Heart left ventricle (tissue), 16 donors: Measurements from ENCODE around the gene TBX10. TPM values are rescaled to one million over a fixed set of nuclear protein-coding genes. Genes with fewer than 3 reads are reported as not detected.

Experiments
- ATAC-seq, 4 donors: fragments of 200-7000 bp; cut with Tn5 transposase; one replicate each; pipeline ENCODE4 v1.9.1; 2020 to 2022; ENCODE audit warnings: moderate library complexity in 4 of 4, mild to moderate bottlenecking in 3 of 4, moderate number of reproducible peaks in 1 of 4
- DNase-seq, 5 donors: peaks; one replicate each; pipeline ENCODE4 v3.0.0-alpha.2; 2020
- H3K27ac ChIP-seq, 12 donors: fragments of 200-600 bp; sonication (generic) in 4 of 12; one replicate each; pipeline versions ENCODE4 v1.5.0 to v1.8.0; 2016 to 2022; ENCODE audit warnings: mild to moderate bottlenecking in 2 of 12
- H3K27me3 ChIP-seq, 9 donors: fragments of 200-600 bp; sonication (generic) in 2 of 9; one replicate each; pipeline versions ENCODE4 v1.5.1 to v1.8.0; 2016 to 2022; ENCODE audit warnings: mild to moderate bottlenecking in 3 of 9
- H3K36me3 ChIP-seq, 9 donors: fragments of 200-600 bp; sonication (generic) in 2 of 9; one replicate each; pipeline versions ENCODE4 v1.5.0 to v1.8.0; 2018 to 2022; ENCODE audit warnings: mild to moderate bottlenecking in 2 of 9
- H3K4me1 ChIP-seq, 12 donors: fragments of 200-600 bp; sonication (generic) in 4 of 12; one replicate each; pipeline versions ENCODE4 v1.5.0 to v1.8.0; 2016 to 2022; ENCODE audit warnings: mild to moderate bottlenecking in 3 of 12
- H3K4me3 ChIP-seq, 12 donors: fragments of 200-600 bp; sonication (generic) in 4 of 12; one replicate each; pipeline versions ENCODE4 v1.5.0 to v1.8.0; 2017 to 2022; ENCODE audit warnings: mild to moderate bottlenecking in 9 of 12, moderate library complexity in 4 of 12
- H3K9me3 ChIP-seq, 12 donors: fragments of 200-600 bp; sonication (generic) in 4 of 12; one replicate each; pipeline versions ENCODE4 v1.5.0 to v1.8.0; 2016 to 2022; ENCODE audit warnings: mild to moderate bottlenecking in 1 of 12
- CTCF ChIP-seq, 12 donors: fragments of 200-600 bp; sonication (generic) in 4 of 12; IDR thresholded peaks; one replicate each; pipeline versions ENCODE4 v1.5.0 to v1.8.0; 2018 to 2022; ENCODE audit warnings: antibody characterized with exemption in 12 of 12, mild to moderate bottlenecking in 5 of 12
- POLR2A ChIP-seq, 2 donors: fragments of 450-650 bp; IDR thresholded peaks; one replicate each; pipeline ENCODE4 v1.6.1; 2017; ENCODE audit warnings: antibody characterized with exemption in 2 of 2, mild to moderate bottlenecking in 2 of 2, moderate library complexity in 2 of 2
- WGBS, 4 donors: extraction: QIAGEN DNeasy Blood & Tissue Kit in 2 of 4; methylation state at CpG; one replicate each; pipeline versions ENCODE4 v1.1.5 to v1.1.7; 2013 to 2018; 5-methylcytosine and 5-hydroxymethylcytosine counted together
- intact Hi-C, 10 donors: fragments of 100-400 bp; cut with DNase I; formaldehyde crosslinking; loops; one replicate each; pipeline versions ENCODE4 v1.11.1 to v1.14.2; 2022
- polyA plus RNA-seq, 2 donors: library from polyadenylated mRNA; stranded (reverse); fragments of 200-250 nt; gene quantifications; one replicate each; pipeline ENCODE4 v1.2.3, GENCODE V29; 2013
- total RNA-seq, 9 donors: library from RNA; depleted of rRNA in 2 of 9; stranded (reverse); fragments of >200 nt in 2 of 9; fragmentation: NEBNext Ultra II Directional in 3 of 9; extraction: Animal tissue kit (Norgen Biotek cat#: 25700) in 3 of 9; gene quantifications; one replicate each; pipeline versions ENCODE4 v1.1.0 to v1.2.4, GENCODE V29; 2016 to 2023
- donor health status: ischemic (EF 13 %, LVEDD 7.1; RV severe dilation, severe dysfunction).
- donor health status: healthy with polysubstance abuse.
- donor health status: DM: no; HTN: yes; CAD: no.
- donor health status: DM: no; HTN: no; CAD: no.
- donor health status: ischemic (EF 25% LVEDD 6.9; RV normal size, moderate dysfunction).
- donor health status: ischemic (EF 25% LVEDD 5.7; RV mildly dilated, moderate dysfunction).
- donor health status: healthy.
- donor health status: DM: yes; HTN: yes; CAD: no.
- donor health status: ischemic (EF 35%, LVEDD 5.7; RV mildly dilated, moderate dysfunction).
- donor health status: nonischemic (EF 11% LVEDD 7.7; RV severe dilation, severe dysfunction).
- donor health status: DM: yes; HTN: yes; CAD: no.
- donor health status: PGD.
- donor health status: ischemic (EF 29% LVEDD 5.4; RV normal size, mild dysfunction).
- donor health status: nonischemic (EF 23%, LVEDD 6.1; RV moderate dilation, normal function).

The TBX10 gene
- total and polyA plus RNA-seq, 11 donors: 0.11 to 0.30 TPM; not detected in 9

- H3K27ac ChIP-seq: peak overlapping the region in 4 of 12 donors; percentile 53 to 88 (median 59)
- H3K27me3 ChIP-seq: peaks cover 0 to 15% (median 0%) of the 10 kb centered on the region in 9 donors
- 82 to 90% (median 83%) methylated on average over 7 to 18 of the region's 18 CpGs for WGBS, 4 donors
- H3K4me3 ChIP-seq: no peak overlapping the region
- peaks cover 0 to 34% (median 29%) of the 10 kb centered on the region in 9 donors for H3K36me3 ChIP-seq
- H3K9me3 ChIP-seq: no peaks in the 10 kb centered on the region
- ATAC-seq: peak; percentile 5 to 49 (median 24)
- DNase-seq: peak in 3 of 5 donors; percentile 38 to 69 (median 67)
- TF ChIP-seq POLR2A (IDR thresholded peaks at IDR 0.05) (no peak), CTCF (IDR thresholded peaks at IDR 0.05) (peak; percentile 19 to 56 (median 38))
- intact Hi-C loops: loop anchor here in 1 of 10 donors (5.0 kb wide), 1 partner anchor 47 kb away; no protein-coding TSS in a partner anchor
- H3K4me1 ChIP-seq: peaks cover 0 to 38% (median 12%) of the 10 kb centered on the region in 12 donors
Observed at GRCh38 chr11:67614730-67615714, 24.5 kb downstream of the TBX10 start.

GRCh38 chr11:67613960-67614715 is 25.4 kb downstream of the TBX10 start:
- DNase-seq (peak in 4 of 5 donors; percentile 59 to 78 (median 66)), ATAC-seq (peak; percentile 18 to 52 (median 44))
- 14 to 26% (median 20%) methylated on average over 14 to 23 of the region's 23 CpGs for WGBS, 4 donors
- Histone ChIP-seq H3K27ac (peak overlapping the region in 10 of 12 donors; percentile 19 to 88 (median 55)), H3K36me3 (peaks cover 0 to 43% (median 38%) of the 10 kb centered on the region in 9 donors), H3K4me3 (peak overlapping the region in 11 of 12 donors; percentile 20 to 57 (median 45)), H3K27me3 (peaks cover 0 to 15% (median 0%) of the 10 kb centered on the region in 9 donors), H3K9me3 (no peaks in the 10 kb centered on the region), H3K4me1 (peaks cover 0 to 38% (median 12%) of the 10 kb centered on the region in 12 donors)
- intact Hi-C loops: loop anchor here in 1 of 10 donors (5.0 kb wide), 1 partner anchor 48 kb away; no protein-coding TSS in a partner anchor
- TF ChIP-seq CTCF (IDR thresholded peaks at IDR 0.05): peak; percentile 59 to 78 (median 70)
- TF ChIP-seq POLR2A (IDR thresholded peaks at IDR 0.05): no peak

DNA sequence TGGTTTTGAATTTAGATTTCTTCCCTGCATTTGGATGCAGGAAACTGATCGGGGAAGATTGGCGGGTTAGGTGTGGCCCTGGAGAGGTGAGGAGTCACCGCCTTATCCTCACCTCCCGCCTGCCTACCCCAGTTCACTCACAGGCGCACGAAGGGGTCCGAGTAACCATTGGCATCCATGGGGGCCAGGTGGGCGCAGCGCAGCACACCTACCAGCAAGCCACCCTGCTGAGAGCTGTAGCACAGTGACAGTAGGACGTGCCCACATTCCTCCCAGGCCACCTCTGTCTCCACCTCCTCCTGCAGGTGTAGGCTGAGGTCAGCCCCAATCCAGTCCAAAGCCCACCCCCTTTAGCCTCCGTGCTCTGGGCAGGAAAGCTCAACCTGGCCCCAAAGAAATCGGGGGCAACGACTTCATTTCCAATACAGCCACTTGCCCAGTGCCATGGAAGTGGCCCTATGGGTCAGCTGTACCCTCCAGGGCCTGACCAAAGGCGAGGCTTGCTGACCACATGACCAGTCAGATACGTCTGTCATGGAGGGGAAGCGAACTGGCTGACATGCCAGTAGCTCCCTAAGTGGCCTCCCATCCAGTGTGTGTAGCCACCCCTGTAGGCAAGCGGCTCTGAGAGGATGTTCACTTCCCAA is 26.1 kb downstream of the TBX10 start:
- H3K27ac ChIP-seq: peak overlapping the region in 9 of 12 donors; percentile 19 to 88 (median 57)
- H3K4me3 ChIP-seq: peak overlapping the region in 8 of 12 donors; percentile 23 to 57 (median 48)
- DNase-seq (peak in 1 of 5 donors; percentile 41), ATAC-seq (peak in 1 of 4 donors; percentile 8)
- H3K4me1 ChIP-seq: peaks cover 0 to 40% (median 12%) of the 10 kb centered on the region in 12 donors
- TF ChIP-seq POLR2A (IDR thresholded peaks at IDR 0.05) (no peak), CTCF (IDR thresholded peaks at IDR 0.05) (no peak)
- H3K9me3 ChIP-seq: no peaks in the 10 kb centered on the region
- peaks cover 0 to 15% (median 0%) of the 10 kb centered on the region in 9 donors for H3K27me3 ChIP-seq
- 82 to 94% (median 85%) methylated on average over 11 to 17 of the region's 17 CpGs for WGBS, 4 donors
- intact Hi-C loops: loop anchor here in 1 of 10 donors (5.0 kb wide), 1 partner anchor 49 kb away; no protein-coding TSS in a partner anchor
- H3K36me3 ChIP-seq: peaks cover 0 to 50% (median 45%) of the 10 kb centered on the region in 9 donors
